ENCODE results near the gene TUBG1.
"Not testable (repeated sequence)": the region's sequence is repeated elsewhere in the genome, so short reads cannot be mapped to it uniquely, and the experiment has no call there.

TUBG1 gene

GRCh38 chr17:42623271-42623670 lies 13.8 kb downstream of the TUBG1 start:
- H3K56ac ChIP-seq (ENCODE audit: low read length), result no peak overlapping the region
- no peaks in the 10 kb centered on the region for H3K79me2 ChIP-seq (ENCODE audit: control insufficient read depth, insufficient read depth, low read length)
- WGBS (ENCODE audit: extremely low coverage, insufficient coverage, low lambda C conversion rate), result no CpG with 5 or more reads among the region's 2 CpGs
- H3K4me1 ChIP-seq (ENCODE audit: control insufficient read depth, low read depth, low read length), result no peaks in the 10 kb centered on the region
- H3K36me3 ChIP-seq (ENCODE audit: control insufficient read depth, insufficient read depth, low read length), result no peaks in the 10 kb centered on the region
- no peak for DNase-seq
- H3K79me1 ChIP-seq (ENCODE audit: low read length), result no peaks in the 10 kb centered on the region
- H3K4me2 ChIP-seq (ENCODE audit: low read length), result no peak overlapping the region
- H3K27ac ChIP-seq (ENCODE audit: low read depth, low read length), result no peak overlapping the region
- no peak overlapping the region for H2BK5ac ChIP-seq (ENCODE audit: low read length)
- no peak overlapping the region for H2AK5ac ChIP-seq (ENCODE audit: low read length)
- H3K23ac ChIP-seq (ENCODE audit: low read length), result no peak overlapping the region
- no peak overlapping the region for H4K5ac ChIP-seq (ENCODE audit: low read length)
- H3K27me3 ChIP-seq (ENCODE audit: insufficient read depth, low read length, poor library complexity), result no peaks in the 10 kb centered on the region
- H3K4me3 ChIP-seq (ENCODE audit: low read length), result no peak overlapping the region
- H4K8ac ChIP-seq (ENCODE audit: low read depth, low read length), result no peak overlapping the region
- H3K9ac ChIP-seq (ENCODE audit: low read length), result no peak overlapping the region
- H2BK120ac ChIP-seq (ENCODE audit: low read depth, low read length), result no peak overlapping the region
- no peak overlapping the region for H2BK15ac ChIP-seq (replicated peaks; ENCODE audit: low read depth)
- no peak overlapping the region for H3K4ac ChIP-seq (ENCODE audit: low read depth, low read length)
- no peak overlapping the region for H3K18ac ChIP-seq (ENCODE audit: low read length)

GRCh38 chr17:42623732-42624596 lies 14.5 kb downstream of the TUBG1 start:
- Histone ChIP-seq H2AK5ac (ENCODE audit: low read length) (no peak overlapping the region), H3K79me1 (ENCODE audit: low read length) (no peaks in the 10 kb centered on the region), H3K4ac (ENCODE audit: low read depth, low read length) (no peak overlapping the region), H3K4me1 (ENCODE audit: control insufficient read depth, low read depth, low read length) (no peaks in the 10 kb centered on the region), H2BK5ac (ENCODE audit: low read length) (no peak overlapping the region), H3K18ac (ENCODE audit: low read length) (no peak overlapping the region), H3K9ac (ENCODE audit: low read length) (no peak overlapping the region), H3K27me3 (ENCODE audit: insufficient read depth, low read length, poor library complexity) (no peaks in the 10 kb centered on the region), H3K23ac (ENCODE audit: low read length) (no peak overlapping the region), H2BK120ac (ENCODE audit: low read depth, low read length) (no peak overlapping the region), H2BK15ac (replicated peaks; ENCODE audit: low read depth) (no peak overlapping the region), H3K56ac (ENCODE audit: low read length) (no peak overlapping the region), H4K5ac (ENCODE audit: low read length) (no peak overlapping the region), H3K79me2 (ENCODE audit: control insufficient read depth, insufficient read depth, low read length) (no peaks in the 10 kb centered on the region), H3K4me3 (ENCODE audit: low read length) (no peak overlapping the region), H3K4me2 (ENCODE audit: low read length) (no peak overlapping the region), H3K36me3 (ENCODE audit: control insufficient read depth, insufficient read depth, low read length) (no peaks in the 10 kb centered on the region), H3K27ac (ENCODE audit: low read depth, low read length) (no peak overlapping the region), H4K8ac (ENCODE audit: low read depth, low read length) (no peak overlapping the region)
- DNase-seq, result peak; percentile 11
- WGBS (ENCODE audit: extremely low coverage, insufficient coverage, low lambda C conversion rate), result no CpG with 5 or more reads among the region's 7 CpGs

- H3K36me3 ChIP-seq (ENCODE audit: control insufficient read depth, insufficient read depth, low read length); H3K4me3 ChIP-seq (ENCODE audit: low read length); H3K27ac ChIP-seq (ENCODE audit: low read depth, low read length); H4K5ac ChIP-seq (ENCODE audit: low read length); H3K4me2 ChIP-seq (ENCODE audit: low read length); H3K79me2 ChIP-seq (ENCODE audit: control insufficient read depth, insufficient read depth, low read length); H3K4ac ChIP-seq (ENCODE audit: low read depth, low read length); H2BK5ac ChIP-seq (ENCODE audit: low read length); H3K27me3 ChIP-seq (ENCODE audit: insufficient read depth, low read length, poor library complexity); H2AK5ac ChIP-seq (ENCODE audit: low read length); H3K23ac ChIP-seq (ENCODE audit: low read length); H3K9ac ChIP-seq (ENCODE audit: low read length); H3K56ac ChIP-seq (ENCODE audit: low read length); H2BK15ac ChIP-seq (replicated peaks; ENCODE audit: low read depth); H3K18ac ChIP-seq (ENCODE audit: low read length); H3K4me1 ChIP-seq (ENCODE audit: control insufficient read depth, low read depth, low read length); H3K79me1 ChIP-seq (ENCODE audit: low read length); H4K8ac ChIP-seq (ENCODE audit: low read depth, low read length); H2BK120ac ChIP-seq (ENCODE audit: low read depth, low read length): not testable (repeated sequence)
- DNase-seq, result peak; percentile 23
- WGBS (ENCODE audit: extremely low coverage, insufficient coverage, low lambda C conversion rate), result no CpG with 5 or more reads among the region's 6 CpGs
Measured at GRCh38 chr17:42627032-42627764, 17.7 kb downstream of the TUBG1 start.

- Histone ChIP-seq H3K4ac (ENCODE audit: low read depth, low read length) (no peak overlapping the region), H3K9ac (ENCODE audit: low read length) (no peak overlapping the region)
- no CpG with 5 or more reads among the region's 3 CpGs for WGBS (ENCODE audit: extremely low coverage, insufficient coverage, low lambda C conversion rate)
Measured at GRCh38 chr17:42629411-42630009, 20.0 kb downstream of the TUBG1 start.

GRCh38 chr17:42632949-42633444 lies 23.5 kb downstream of the TUBG1 start:
- Histone ChIP-seq H3K79me2 (ENCODE audit: control insufficient read depth, insufficient read depth, low read length) (no peaks in the 10 kb centered on the region), H3K36me3 (ENCODE audit: control insufficient read depth, insufficient read depth, low read length) (no peaks in the 10 kb centered on the region), H3K4me3 (ENCODE audit: low read length) (no peak overlapping the region), H3K9ac (ENCODE audit: low read length) (no peak overlapping the region), H3K79me1 (ENCODE audit: low read length) (no peaks in the 10 kb centered on the region), H3K56ac (ENCODE audit: low read length) (no peak overlapping the region), H3K4ac (ENCODE audit: low read depth, low read length) (no peak overlapping the region), H3K4me2 (ENCODE audit: low read length) (no peak overlapping the region), H3K4me1 (ENCODE audit: control insufficient read depth, low read depth, low read length) (no peaks in the 10 kb centered on the region), H3K18ac (ENCODE audit: low read length) (no peak overlapping the region), H4K8ac (ENCODE audit: low read depth, low read length) (no peak overlapping the region), H3K27me3 (ENCODE audit: insufficient read depth, low read length, poor library complexity) (no peaks in the 10 kb centered on the region), H2BK15ac (replicated peaks; ENCODE audit: low read depth) (no peak overlapping the region), H2BK5ac (ENCODE audit: low read length) (no peak overlapping the region), H4K5ac (ENCODE audit: low read length) (no peak overlapping the region), H2BK120ac (ENCODE audit: low read depth, low read length) (no peak overlapping the region), H3K27ac (ENCODE audit: low read depth, low read length) (no peak overlapping the region), H2AK5ac (ENCODE audit: low read length) (no peak overlapping the region), H3K23ac (ENCODE audit: low read length) (no peak overlapping the region)
- no CpG with 5 or more reads among the region's 9 CpGs for WGBS (ENCODE audit: extremely low coverage, insufficient coverage, low lambda C conversion rate)
- DNase-seq, result no peak

More at GRCh38 chr17:42629411-42630009, 20.0 kb downstream of the TUBG1 start:
- H2BK5ac ChIP-seq (ENCODE audit: low read length), result no peak overlapping the region
- H3K79me2 ChIP-seq (ENCODE audit: control insufficient read depth, insufficient read depth, low read length), result no peaks in the 10 kb centered on the region
- no peak overlapping the region for H3K27ac ChIP-seq (ENCODE audit: low read depth, low read length)
- no peak overlapping the region for H4K8ac ChIP-seq (ENCODE audit: low read depth, low read length)
- no peak for DNase-seq
- no peak overlapping the region for H2BK15ac ChIP-seq (replicated peaks; ENCODE audit: low read depth)
- H4K5ac ChIP-seq (ENCODE audit: low read length), result no peak overlapping the region
- H3K36me3 ChIP-seq (ENCODE audit: control insufficient read depth, insufficient read depth, low read length), result no peaks in the 10 kb centered on the region
- H3K4me2 ChIP-seq (ENCODE audit: low read length), result no peak overlapping the region
- H3K4me3 ChIP-seq (ENCODE audit: low read length), result no peak overlapping the region
- H3K79me1 ChIP-seq (ENCODE audit: low read length), result no peaks in the 10 kb centered on the region
- H2BK120ac ChIP-seq (ENCODE audit: low read depth, low read length), result no peak overlapping the region
- H2AK5ac ChIP-seq (ENCODE audit: low read length), result no peak overlapping the region
- no peaks in the 10 kb centered on the region for H3K4me1 ChIP-seq (ENCODE audit: control insufficient read depth, low read depth, low read length)
- H3K27me3 ChIP-seq (ENCODE audit: insufficient read depth, low read length, poor library complexity), result no peaks in the 10 kb centered on the region
- H3K18ac ChIP-seq (ENCODE audit: low read length), result no peak overlapping the region
- no peak overlapping the region for H3K23ac ChIP-seq (ENCODE audit: low read length)
- H3K56ac ChIP-seq (ENCODE audit: low read length), result no peak overlapping the region

Measured in mesendoderm (in vitro differentiated cells).